GM12874 (cell line): ENCODE data around the gene FNDC10.

Source experiments
- TF ChIP-seq, protein P1 (sequence below): IDR thresholded peaks from 2 replicates; pipeline ENCODE4 v1.5.1; 2011; ENCODE audit warnings: low read depth, mild to moderate bottlenecking, control low read depth, low read length, moderate library complexity; ENCODE audit not compliant: insufficient read depth

FNDC10 gene

GRCh38 chr1:1577367-1578011 is 22.4 kb downstream of the FNDC10 start:
- TF ChIP-seq, protein P1, sequence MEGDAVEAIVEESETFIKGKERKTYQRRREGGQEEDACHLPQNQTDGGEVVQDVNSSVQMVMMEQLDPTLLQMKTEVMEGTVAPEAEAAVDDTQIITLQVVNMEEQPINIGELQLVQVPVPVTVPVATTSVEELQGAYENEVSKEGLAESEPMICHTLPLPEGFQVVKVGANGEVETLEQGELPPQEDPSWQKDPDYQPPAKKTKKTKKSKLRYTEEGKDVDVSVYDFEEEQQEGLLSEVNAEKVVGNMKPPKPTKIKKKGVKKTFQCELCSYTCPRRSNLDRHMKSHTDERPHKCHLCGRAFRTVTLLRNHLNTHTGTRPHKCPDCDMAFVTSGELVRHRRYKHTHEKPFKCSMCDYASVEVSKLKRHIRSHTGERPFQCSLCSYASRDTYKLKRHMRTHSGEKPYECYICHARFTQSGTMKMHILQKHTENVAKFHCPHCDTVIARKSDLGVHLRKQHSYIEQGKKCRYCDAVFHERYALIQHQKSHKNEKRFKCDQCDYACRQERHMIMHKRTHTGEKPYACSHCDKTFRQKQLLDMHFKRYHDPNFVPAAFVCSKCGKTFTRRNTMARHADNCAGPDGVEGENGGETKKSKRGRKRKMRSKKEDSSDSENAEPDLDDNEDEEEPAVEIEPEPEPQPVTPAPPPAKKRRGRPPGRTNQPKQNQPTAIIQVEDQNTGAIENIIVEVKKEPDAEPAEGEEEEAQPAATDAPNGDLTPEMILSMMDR: no peak

- TF ChIP-seq, protein P1: no peak
Observed at GRCh38 chr1:1574721-1575537, 25.0 kb downstream of the FNDC10 start, which contains the start of gene SSU72. Gene SSU72 (minus strand): TSS chr1:1574863. CDS start chr1:1574557, 306 bp downstream.

DNA sequence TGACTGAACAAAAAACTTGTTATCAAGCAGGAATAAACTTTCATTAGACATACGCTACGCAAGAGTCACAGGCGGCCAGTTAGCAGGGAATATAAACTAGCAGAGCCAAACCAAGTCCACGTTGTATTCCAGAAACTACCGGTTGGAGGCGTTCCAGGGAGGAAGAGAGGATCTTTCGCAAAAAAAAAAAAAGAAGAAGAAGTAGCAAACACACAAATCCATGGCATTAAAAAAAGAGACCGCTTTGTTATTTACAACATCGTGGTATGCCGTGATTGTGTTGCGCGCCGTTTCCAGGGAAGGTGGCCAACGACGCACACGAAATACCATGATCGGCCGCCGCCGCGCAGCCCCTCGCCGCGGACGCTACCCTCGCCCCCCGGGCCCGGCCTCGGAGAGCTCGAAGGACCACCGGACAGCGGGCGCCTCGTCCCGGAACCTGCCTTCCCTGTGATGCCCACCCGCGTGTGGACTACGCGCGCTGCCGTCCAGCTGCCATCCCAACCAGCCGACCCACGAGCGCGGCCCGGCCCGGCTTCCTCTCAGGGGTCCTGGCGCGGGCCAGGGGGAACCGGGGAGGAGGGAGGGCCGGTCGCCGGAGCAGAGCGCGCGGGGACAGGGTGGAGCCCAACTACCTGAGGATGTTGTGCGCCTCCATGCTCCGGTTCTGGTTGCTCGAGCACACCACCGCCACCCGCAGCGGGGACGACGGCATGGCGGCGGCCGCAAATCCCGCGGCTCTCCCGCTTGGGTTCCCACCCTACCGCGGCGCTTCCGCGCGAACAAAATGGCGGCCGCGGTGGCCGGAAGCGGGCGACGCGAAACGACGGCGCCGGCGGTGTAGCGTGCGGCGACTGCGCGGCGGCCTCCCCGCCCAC is 25.9 kb downstream of the FNDC10 start:
- TF ChIP-seq, protein P1: 0 out of 2 replicates have a peak, but pooled peaks have one; percentile 4

DNA sequence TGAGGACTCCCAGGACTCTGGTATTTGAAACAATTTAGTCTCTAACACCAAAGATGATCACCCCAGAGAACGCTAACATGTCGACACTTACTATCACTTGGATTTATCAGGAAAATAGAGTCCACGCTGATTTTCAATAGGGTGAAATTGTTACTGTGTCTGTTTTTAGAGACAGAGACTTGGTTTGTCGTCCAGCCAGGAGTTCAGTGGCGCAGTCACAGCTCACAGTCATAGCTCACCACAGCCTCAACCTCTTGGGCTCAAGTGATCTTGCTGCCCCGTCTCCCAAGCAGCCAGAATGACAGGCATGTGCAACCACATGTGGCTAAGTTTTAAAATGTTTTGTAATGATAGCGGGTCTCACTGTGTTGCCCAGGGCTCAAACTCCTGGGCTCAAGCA is 30.6 kb downstream of the FNDC10 start:
- TF ChIP-seq, protein P1: no peak

GRCh38 chr1:1567891-1568291 is 32.0 kb downstream of the FNDC10 start:
- TF ChIP-seq, protein P1: no peak

DNA sequence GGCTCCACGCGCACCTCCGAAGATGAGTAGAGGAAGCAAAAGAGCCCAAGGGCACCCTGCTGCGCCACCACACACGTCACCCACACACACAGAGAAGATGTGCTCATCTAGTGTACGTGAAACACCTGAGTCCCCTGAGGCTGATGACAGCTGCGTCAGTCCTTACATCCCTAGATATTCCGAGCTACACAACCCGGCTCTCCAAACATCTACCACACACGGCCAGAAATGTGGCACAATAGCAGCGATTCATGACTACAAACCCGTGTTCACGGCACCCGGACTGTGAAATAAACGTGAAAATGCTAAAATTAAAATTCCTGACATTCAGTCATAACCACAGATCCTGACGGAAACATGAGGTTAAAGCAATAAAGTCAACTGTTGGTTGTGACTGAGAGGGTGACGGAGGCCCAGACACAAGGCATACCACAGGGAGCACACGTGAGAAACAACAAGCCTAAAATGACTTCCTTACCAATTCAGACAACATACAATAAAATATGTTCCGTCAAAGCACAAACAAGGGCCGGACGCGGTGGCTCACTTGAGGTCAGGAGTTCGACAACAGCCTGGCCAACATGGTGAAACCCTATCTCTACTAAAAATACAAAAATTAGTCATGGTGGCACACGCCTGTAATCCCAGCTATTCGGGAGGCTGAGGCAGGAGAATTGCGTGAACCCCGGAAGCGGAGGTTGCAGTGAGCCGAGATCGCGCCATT is 32.6 kb downstream of the FNDC10 start:
- TF ChIP-seq, protein P1: no peak
